RWPE2 (cell line): Measurements from ENCODE around the gene LCN2.
A peak's percentile ranks its signal among the peaks of the same experiment; 100 is the strongest.

ENCODE experiments used
- ATAC-seq: fragments of 200-7000 bp; cut with Tn5 transposase; 3 replicates; pipeline ENCODE4 v1.9.1; 2021; ENCODE audit warnings: low read depth
- DNase-seq: peaks from one replicate; pipeline ENCODE4 v3.0.0-alpha.2; 2020; ENCODE audit warnings: low spot score
- H3K27ac ChIP-seq: fragments of 450-650 bp; 2 replicates; pipeline ENCODE4 v1.5.1; 2017; ENCODE audit warnings: mild to moderate bottlenecking; ENCODE audit not compliant: poor library complexity, severe bottlenecking
- H3K27me3 ChIP-seq: fragments of 250-450 bp; sonication (Bioruptor Pico); 2 replicates; pipeline ENCODE4 v1.5.1; 2021; ENCODE audit warnings: mild to moderate bottlenecking, moderate library complexity; ENCODE audit not compliant: insufficient read depth, poor library complexity, severe bottlenecking
- H3K36me3 ChIP-seq: fragments of 250-450 bp; sonication (Bioruptor Pico); 2 replicates; pipeline ENCODE4 v1.5.1; 2020; ENCODE audit warnings: low read depth, mild to moderate bottlenecking, moderate library complexity
- H3K4me1 ChIP-seq: fragments of 250-450 bp; sonication (Bioruptor Pico); 2 replicates; pipeline ENCODE4 v1.5.1; 2021; ENCODE audit warnings: mild to moderate bottlenecking, moderate library complexity; ENCODE audit not compliant: insufficient read depth, poor library complexity, severe bottlenecking
- H3K4me3 ChIP-seq: fragments of 250-450 bp; sonication (Bioruptor Pico); 2 replicates; pipeline ENCODE4 v1.5.1; 2021; ENCODE audit warnings: mild to moderate bottlenecking, moderate library complexity; ENCODE audit not compliant: severe bottlenecking
- H3K9me3 ChIP-seq: fragments of 250-450 bp; sonication (Bioruptor Pico); 2 replicates; pipeline ENCODE4 v1.5.1; 2021; ENCODE audit warnings: mild to moderate bottlenecking, moderate library complexity; ENCODE audit not compliant: severe bottlenecking
- CTCF ChIP-seq: fragments of 450-650 bp; IDR thresholded peaks from one replicate; pipeline ENCODE4 v1.5.1; 2017; ENCODE audit warnings: mild to moderate bottlenecking, moderate library complexity; ENCODE audit not compliant: poor library complexity, severe bottlenecking

LCN2 gene

GRCh38 chr9:128190013-128190412 is 40.8 kb downstream of the LCN2 start:
- Histone ChIP-seq H3K27ac (no peak overlapping the region), H3K9me3 (no peaks in the 10 kb centered on the region), H3K4me1 (peaks cover 2% of the 10 kb centered on the region), H3K4me3 (no peak overlapping the region), H3K27me3 (no peaks in the 10 kb centered on the region), H3K36me3 (peaks cover 40% of the 10 kb centered on the region)
- ATAC-seq, result no peak
- no peak for DNase-seq
- TF ChIP-seq CTCF, result no peak

- Histone ChIP-seq H3K27me3 (no peaks in the 10 kb centered on the region), H3K4me3 (peak overlapping the region; percentile 89), H3K27ac (peak overlapping the region; percentile 58), H3K36me3 (peaks cover 34% of the 10 kb centered on the region), H3K9me3 (no peaks in the 10 kb centered on the region), H3K4me1 (peaks cover 2% of the 10 kb centered on the region)
- no peak for TF ChIP-seq CTCF
- DNase-seq, result no peak
- ATAC-seq, result no peak
Observed at GRCh38 chr9:128190516-128191405, 41.5 kb downstream of the LCN2 start.

- TF ChIP-seq CTCF, result peak; percentile 95
- Histone ChIP-seq H3K4me1 (peaks cover 2% of the 10 kb centered on the region), H3K27ac (peak within 1 kb of the TSS; percentile 58), H3K27me3 (no peaks in the 10 kb centered on the region), H3K36me3 (peaks cover 32% of the 10 kb centered on the region), H3K9me3 (no peaks in the 10 kb centered on the region), H3K4me3 (peak within 1 kb of the TSS; percentile 89)
- no peak for DNase-seq
- ATAC-seq, result peak; percentile 77
Observed at GRCh38 chr9:128191406-128192046, 42.3 kb downstream of the LCN2 start, which contains the start of gene CIZ1. CIZ1 (minus strand) TSS chr9:128191572; CDS start chr9:128190857, 715 bp downstream.

GRCh38 chr9:128192601-128193371 is 43.5 kb downstream of the LCN2 start:
- Histone ChIP-seq H3K27ac (peak overlapping the region; percentile 58), H3K9me3 (no peaks in the 10 kb centered on the region), H3K4me1 (peaks cover 2% of the 10 kb centered on the region), H3K36me3 (peaks cover 21% of the 10 kb centered on the region), H3K27me3 (no peaks in the 10 kb centered on the region), H3K4me3 (peak overlapping the region; percentile 89)
- DNase-seq (peak; percentile 89), ATAC-seq (peak; percentile 83)
- peak; percentile 13 for TF ChIP-seq CTCF
